ENCODE measurements around the gene STX2.
"Not testable (repeated sequence)": the region's sequence is repeated elsewhere in the genome, so short reads cannot be mapped to it uniquely, and the experiment has no call there.

STX2 gene

GRCh38 chr12:130761537-130762318, 77.3 kb downstream of the STX2 start:
- peak; percentile 59 to 63 for DNase-seq

- no peak for DNase-seq
These were observed 84.7 kb downstream of the STX2 start for GRCh38 chr12:130754234-130754901.

DNA sequence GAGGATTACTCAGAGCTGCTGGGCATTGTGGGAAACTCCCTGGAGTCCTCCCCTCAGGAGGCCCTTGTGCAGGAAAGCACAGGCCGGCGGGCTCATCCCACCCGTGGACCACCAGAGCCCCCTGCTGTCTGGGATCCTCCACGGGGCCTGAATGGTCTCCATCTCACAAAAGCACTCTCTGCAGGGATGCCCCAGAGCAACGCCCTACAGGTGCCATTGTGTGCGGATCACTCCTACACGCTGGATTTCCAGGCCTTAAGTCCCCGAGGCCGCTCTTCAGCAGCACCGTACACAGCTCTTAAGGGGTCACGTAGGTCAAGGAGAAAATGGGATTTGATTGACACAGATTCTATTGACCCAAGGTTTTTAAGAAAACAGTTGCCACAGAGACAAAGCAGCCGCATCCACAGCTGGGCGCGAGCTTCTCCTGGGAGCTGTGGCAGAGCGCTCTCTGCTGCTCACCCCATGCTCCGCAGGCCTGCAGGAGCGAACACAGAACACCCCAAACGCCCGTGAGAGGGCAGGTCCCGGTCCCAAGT, 86.3 kb downstream of the STX2 start:
- no peak for DNase-seq

GRCh38 chr12:130752037-130752436, 87.0 kb downstream of the STX2 start:
- DNase-seq: not testable (repeated sequence)

DNA sequence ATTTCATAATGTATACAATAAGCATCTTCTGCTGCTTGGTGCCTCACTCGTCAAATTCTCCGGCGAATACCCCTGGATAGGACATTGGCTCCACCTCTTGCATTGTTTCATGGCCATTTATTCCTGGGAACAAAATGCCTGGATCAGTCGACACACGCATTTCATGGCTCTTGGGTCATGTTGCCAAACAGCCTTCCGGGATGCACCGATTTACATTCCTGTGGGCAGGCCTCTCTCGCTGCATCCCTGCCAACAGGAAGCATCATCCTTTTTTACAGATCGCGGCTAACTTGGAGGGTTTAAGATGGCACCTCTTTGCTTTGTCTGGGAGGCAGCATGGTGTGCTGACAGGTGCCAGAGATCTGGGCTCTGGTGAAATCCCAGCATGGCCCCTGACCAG, 90.3 kb downstream of the STX2 start:
- DNase-seq: no peak

DNA sequence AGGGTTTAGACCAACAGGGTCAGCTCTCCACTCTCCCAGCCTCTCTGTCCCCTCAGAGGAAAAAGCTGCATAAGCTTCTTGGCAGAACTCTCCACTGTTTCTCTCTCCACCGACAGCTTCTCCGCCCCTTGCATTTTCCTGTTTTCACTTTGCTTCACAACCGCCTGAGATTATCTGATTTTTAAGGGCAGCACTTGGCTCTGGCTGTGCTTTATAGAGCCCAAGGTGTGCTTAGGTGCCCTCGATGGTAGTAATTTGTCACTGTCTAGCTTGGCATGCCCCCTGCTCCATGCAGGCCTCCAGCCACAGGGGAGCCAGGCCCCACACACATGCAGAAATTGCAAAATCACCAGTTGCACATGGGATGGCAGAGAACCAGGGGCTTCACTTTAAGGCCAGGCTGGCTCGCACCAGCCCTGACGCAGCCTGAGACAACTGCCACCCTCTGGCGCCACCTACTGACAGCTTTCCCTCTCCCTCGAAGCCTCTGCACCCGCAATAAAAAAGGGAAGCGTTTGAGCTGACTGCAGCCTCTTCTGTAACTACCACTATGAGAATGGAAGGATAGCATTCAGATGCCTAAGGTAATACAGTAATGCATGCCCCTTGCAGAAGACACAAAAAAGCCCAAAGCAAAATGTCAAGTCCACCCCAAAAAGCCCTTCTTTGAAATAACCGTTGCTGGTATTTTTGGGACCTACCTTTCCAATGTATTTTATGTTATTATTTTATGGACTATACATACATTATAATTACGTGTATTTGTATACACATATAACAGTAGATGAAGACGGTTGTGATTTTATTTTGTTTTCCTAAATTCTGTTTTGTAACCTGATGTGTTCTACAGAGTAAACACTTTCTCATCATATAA, 90.9 kb downstream of the STX2 start:
- peak; percentile 79 to 80 for DNase-seq

DNA sequence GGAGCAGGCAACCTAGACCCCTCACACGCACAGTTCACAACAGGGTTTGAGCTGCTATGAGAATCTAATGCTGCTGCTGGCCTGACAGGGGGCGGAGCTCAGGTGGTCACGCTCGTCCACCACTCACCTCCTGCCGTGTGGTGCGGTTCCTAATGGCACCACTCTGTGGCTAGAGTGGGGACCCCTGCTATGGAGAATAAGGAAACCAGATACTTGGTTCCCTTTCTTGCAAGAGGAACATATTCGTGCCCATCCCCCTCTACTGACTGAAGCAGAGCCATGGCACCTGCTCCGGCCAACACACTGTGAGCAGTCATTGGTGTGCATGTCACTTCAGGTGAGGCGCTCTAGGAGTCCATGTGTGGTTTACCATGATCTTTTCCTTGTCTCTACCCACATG, 92.5 kb downstream of the STX2 start:
- no peak for DNase-seq

GRCh38 chr12:130745921-130746320, 93.1 kb downstream of the STX2 start:
- no peak for DNase-seq

GRCh38 chr12:130744274-130744673, 94.8 kb downstream of the STX2 start:
- no peak for DNase-seq

- no peak for DNase-seq
These were observed 95.4 kb downstream of the STX2 start for GRCh38 chr12:130743606-130744005.

- no peak for DNase-seq
These were observed 95.9 kb downstream of the STX2 start for GRCh38 chr12:130743176-130743575.

GRCh38 chr12:130742716-130743115, 96.3 kb downstream of the STX2 start:
- no peak for DNase-seq

DNA sequence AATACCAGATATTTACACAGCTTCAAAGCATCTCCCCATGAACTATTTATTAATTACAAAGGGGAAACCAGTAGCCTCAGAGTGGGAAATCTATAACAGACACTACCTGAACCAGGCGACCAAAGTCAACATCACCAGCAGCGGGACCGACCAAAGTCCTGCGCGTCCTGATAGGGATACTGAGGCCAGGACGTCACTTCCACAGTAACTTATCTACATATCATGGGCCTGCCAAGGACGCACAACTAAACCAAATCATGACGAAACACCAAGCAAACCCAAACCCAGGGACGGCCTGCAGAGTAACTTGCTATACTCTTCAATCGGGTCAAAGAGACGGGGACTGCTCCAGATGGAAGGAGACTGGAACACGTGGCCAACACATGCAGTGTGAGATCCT, 96.9 kb downstream of the STX2 start:
- DNase-seq: no peak
